Activated CD8-positive, alpha-beta T cell treated with anti-CD3 and anti-CD28 coated beads, Interleukin-2, amount 10 ng/mL, durations not matched to agents 7 days and 5 days (primary cell): Measurements from ENCODE around the gene RAD51. TPM values are rescaled to one million over a fixed set of nuclear protein-coding genes. Genes with fewer than 3 reads are reported as not detected.
A peak's percentile ranks its signal among the peaks of the same experiment; 100 is the strongest.

Experiments
- ATAC-seq: fragments of 150-1000 bp; cut with Tn5 transposase; one replicate; pipeline ENCODE4 v1.10.0; 2021; ENCODE audit warnings: moderate library complexity
- CTCF ChIA-PET: fragments of 350-600 bp; sonication (Branson Sonifier 250); formaldehyde crosslinking; loops from one replicate; lab custom pipeline; 2021; ENCODE audit warnings: antibody characterized with exemption; lab: Charles Lee
- POLR2A ChIA-PET: fragments of 350-600 bp; sonication (Branson Sonifier 250); formaldehyde crosslinking; loops from one replicate; lab custom pipeline; 2021; ENCODE audit warnings: antibody characterized with exemption; lab: Charles Lee
- DNase-seq: peaks from one replicate; pipeline ENCODE4 v3.0.0-alpha.2; 2020
- H3K27ac Mint-ChIP-seq: one replicate; pipeline ENCODE4 v1.8.0; 2021; ENCODE audit warnings: mild to moderate bottlenecking, mixed read lengths
- H3K27me3 Mint-ChIP-seq: one replicate; pipeline ENCODE4 v1.8.0; 2021; ENCODE audit warnings: low read depth, mixed read lengths
- H3K36me3 Mint-ChIP-seq: one replicate; pipeline ENCODE4 v1.8.0; 2021; ENCODE audit warnings: low read depth, mixed read lengths
- H3K4me1 Mint-ChIP-seq: one replicate; pipeline ENCODE4 v1.8.0; 2021; ENCODE audit warnings: low read depth, mixed read lengths
- H3K4me3 Mint-ChIP-seq: one replicate; pipeline ENCODE4 v1.8.0; 2021; ENCODE audit warnings: mild to moderate bottlenecking, mixed read lengths
- H3K9me3 Mint-ChIP-seq: one replicate; pipeline ENCODE4 v1.8.0; 2022; ENCODE audit warnings: mixed read lengths; ENCODE audit not compliant: insufficient read depth
- total RNA-seq, 2 experiments: library from RNA; stranded (reverse); gene quantifications; one replicate each; pipeline ENCODE4 v1.2.3, GENCODE V29; 2021

Gene RAD51
- total RNA-seq, 2 experiments from 2014 or later = 82.7 to 87.3 TPM

GRCh38 chr15:40722354-40722753 lies 27.4 kb downstream of the RAD51 start:
- Mint-ChIP-seq H3K4me1 (peaks cover 10% of the 10 kb centered on the region), H3K4me3 (no peak overlapping the region), H3K27me3 (no peaks in the 10 kb centered on the region), H3K27ac (no peak overlapping the region), H3K9me3 (no peaks in the 10 kb centered on the region), H3K36me3 (peaks cover 47% of the 10 kb centered on the region)
- ChIA-PET POLR2A (no interaction called here), CTCF (interaction anchor here (1.2 to 2.9 kb wide), 3 partner anchors 15 to 133 kb away, joined by 3 to 10 read pairs (median 4); no protein-coding TSS in a partner anchor)
- DNase-seq (no peak), ATAC-seq (no peak)

- POLR2A ChIA-PET = no interaction called here
- no peaks in the 10 kb centered on the region for H3K9me3 Mint-ChIP-seq
- CTCF ChIA-PET = interaction anchor here (1.2 to 2.9 kb wide), 5 partner anchors 15 to 133 kb away, joined by 3 to 10 read pairs (median 4); no protein-coding TSS in a partner anchor
These were observed 28.0 kb downstream of the RAD51 start for GRCh38 chr15:40722934-40723333.

GRCh38 chr15:40723919-40724318 lies 28.9 kb downstream of the RAD51 start:
- H3K4me1 Mint-ChIP-seq = peaks cover 10% of the 10 kb centered on the region
- CTCF ChIA-PET = interaction anchor here (1.5 to 2.9 kb wide), 4 partner anchors 20 to 134 kb away, joined by 4 to 10 read pairs (median 5); no protein-coding TSS in a partner anchor

More at GRCh38 chr15:40722934-40723333, 28.0 kb downstream of the RAD51 start:
- Mint-ChIP-seq H3K4me1 (peaks cover 10% of the 10 kb centered on the region), H3K36me3 (peaks cover 46% of the 10 kb centered on the region), H3K27ac (no peak overlapping the region), H3K4me3 (no peak overlapping the region), H3K27me3 (no peaks in the 10 kb centered on the region)
- no peak for DNase-seq
- no peak for ATAC-seq

GRCh38 chr15:40731034-40731433 lies 36.1 kb downstream of the RAD51 start:
- H3K9me3 Mint-ChIP-seq = no peaks in the 10 kb centered on the region
- H3K36me3 Mint-ChIP-seq = peaks cover 58% of the 10 kb centered on the region
- no peaks in the 10 kb centered on the region for H3K4me1 Mint-ChIP-seq
- DNase-seq = no peak
- no peak overlapping the region for H3K4me3 Mint-ChIP-seq
- ChIA-PET POLR2A (interaction anchor here (0.6 to 1.4 kb wide), 3 partner anchors 9 to 210 kb away, joined by 3 read pairs; no protein-coding TSS in a partner anchor), CTCF (interaction anchor here (0.9 to 1.1 kb wide), 2 partner anchors 13 to 38 kb away, joined by 3 to 4 read pairs; no protein-coding TSS in a partner anchor)
- H3K27ac Mint-ChIP-seq = peak overlapping the region; percentile 6
- no peaks in the 10 kb centered on the region for H3K27me3 Mint-ChIP-seq
- no peak for ATAC-seq

More at GRCh38 chr15:40723919-40724318, 28.9 kb downstream of the RAD51 start:
- POLR2A ChIA-PET = interaction anchor here (0.6 kb wide), 1 partner anchor 23 kb away, joined by 3 read pairs; no protein-coding TSS in a partner anchor
- DNase-seq (no peak), ATAC-seq (no peak)
- peaks cover 46% of the 10 kb centered on the region for H3K36me3 Mint-ChIP-seq
- no peak overlapping the region for H3K4me3 Mint-ChIP-seq
- H3K27ac Mint-ChIP-seq = no peak overlapping the region
- H3K27me3 Mint-ChIP-seq = no peaks in the 10 kb centered on the region
- H3K9me3 Mint-ChIP-seq = no peaks in the 10 kb centered on the region

GRCh38 chr15:40736575-40736974 lies 41.6 kb downstream of the RAD51 start:
- H3K27me3 Mint-ChIP-seq = no peaks in the 10 kb centered on the region
- POLR2A ChIA-PET = no interaction called here
- no peaks in the 10 kb centered on the region for H3K9me3 Mint-ChIP-seq
- H3K4me3 Mint-ChIP-seq = no peak overlapping the region
- DNase-seq = no peak
- CTCF ChIA-PET = interaction anchor here (1.6 to 1.9 kb wide), 2 partner anchors 35 to 46 kb away, joined by 4 read pairs; no protein-coding TSS in a partner anchor
- no peak overlapping the region for H3K27ac Mint-ChIP-seq
- H3K36me3 Mint-ChIP-seq = peaks cover 71% of the 10 kb centered on the region
- H3K4me1 Mint-ChIP-seq = no peaks in the 10 kb centered on the region
- ATAC-seq = no peak

GRCh38 chr15:40737048-40737447 lies 42.1 kb downstream of the RAD51 start:
- no peak for ATAC-seq
- Mint-ChIP-seq H3K36me3 (peaks cover 68% of the 10 kb centered on the region), H3K27me3 (no peaks in the 10 kb centered on the region)

GRCh38 chr15:40739047-40739446 lies 44.1 kb downstream of the RAD51 start:
- DNase-seq = no peak
- Mint-ChIP-seq H3K9me3 (no peaks in the 10 kb centered on the region), H3K27me3 (no peaks in the 10 kb centered on the region), H3K4me1 (peaks cover 20% of the 10 kb centered on the region), H3K4me3 (no peak overlapping the region), H3K27ac (peak overlapping the region; percentile 7), H3K36me3 (peaks cover 73% of the 10 kb centered on the region)
- no peak for ATAC-seq
- ChIA-PET POLR2A (interaction anchor here (0.7 to 0.9 kb wide), 2 partner anchors 44 kb away, joined by 4 read pairs; partner anchors contain the start of gene RAD51), CTCF (interaction anchor here (0.8 to 10.7 kb wide), 4 partner anchors 10 to 46 kb away, joined by 3 to 107 read pairs (median 3); no protein-coding TSS in a partner anchor)

More at GRCh38 chr15:40737048-40737447, 42.1 kb downstream of the RAD51 start:
- CTCF ChIA-PET = interaction anchor here (0.6 to 1.9 kb wide), 4 partner anchors 14 to 659 kb away, joined by 3 to 4 read pairs (median 4); no protein-coding TSS in a partner anchor
- H3K4me1 Mint-ChIP-seq = peaks cover under 1% of the 10 kb centered on the region
- no peak for DNase-seq
- no peak overlapping the region for H3K27ac Mint-ChIP-seq
- H3K9me3 Mint-ChIP-seq = no peaks in the 10 kb centered on the region
- no peak overlapping the region for H3K4me3 Mint-ChIP-seq
- POLR2A ChIA-PET = no interaction called here

- H3K27ac Mint-ChIP-seq = no peak overlapping the region
- peaks cover 74% of the 10 kb centered on the region for H3K36me3 Mint-ChIP-seq
- no peaks in the 10 kb centered on the region for H3K27me3 Mint-ChIP-seq
- ATAC-seq (no peak), DNase-seq (no peak)
- H3K9me3 Mint-ChIP-seq = no peaks in the 10 kb centered on the region
- no peak overlapping the region for H3K4me3 Mint-ChIP-seq
- ChIA-PET POLR2A (interaction anchor here (0.9 to 1.0 kb wide), 2 partner anchors 9 to 45 kb away, joined by 3 to 4 read pairs; partner anchors contain the start of gene RAD51), CTCF (interaction anchor here (0.6 to 10.7 kb wide), 5 partner anchors 11 to 191 kb away, joined by 3 to 107 read pairs (median 3); no protein-coding TSS in a partner anchor)
- H3K4me1 Mint-ChIP-seq = peaks cover 28% of the 10 kb centered on the region
These were observed 44.9 kb downstream of the RAD51 start for GRCh38 chr15:40739854-40740253.

GRCh38 chr15:40743485-40743901 lies 48.5 kb downstream of the RAD51 start:
- Mint-ChIP-seq H3K4me3 (peak overlapping the region; percentile 28), H3K4me1 (peaks cover 45% of the 10 kb centered on the region), H3K27ac (peak overlapping the region; percentile 87), H3K27me3 (no peaks in the 10 kb centered on the region), H3K36me3 (peaks cover 65% of the 10 kb centered on the region), H3K9me3 (no peaks in the 10 kb centered on the region)
- POLR2A ChIA-PET = interaction anchor here (0.6 to 3.0 kb wide), 7 partner anchors 10 to 539 kb away, joined by 3 to 13 read pairs (median 4); partner anchors contain the start of genes GCHFR, RAD51 and RPUSD2
- ATAC-seq (peak; percentile 71), DNase-seq (peak; percentile 50)
- CTCF ChIA-PET = interaction anchor here (0.6 to 10.7 kb wide), 12 partner anchors 10 to 178 kb away, joined by 3 to 107 read pairs (median 6); partner anchors contain the start of genes C15orf62, RAD51 and VPS18

- ATAC-seq = peak; percentile 94
- Mint-ChIP-seq H3K27me3 (no peaks in the 10 kb centered on the region), H3K9me3 (no peaks in the 10 kb centered on the region), H3K4me3 (peak overlapping the region; percentile 35), H3K4me1 (peaks cover 45% of the 10 kb centered on the region), H3K36me3 (peaks cover 58% of the 10 kb centered on the region), H3K27ac (peak overlapping the region; percentile 87)
- DNase-seq = peak; percentile 85
- ChIA-PET CTCF (interaction anchor here (0.6 to 10.7 kb wide), 13 partner anchors 9 to 289 kb away, joined by 3 to 107 read pairs (median 6); partner anchors contain the start of genes C15orf62, RAD51 and VPS18), POLR2A (interaction anchor here (0.6 to 3.0 kb wide), 10 partner anchors 9 to 539 kb away, joined by 3 to 13 read pairs (median 4); partner anchors contain the start of genes GCHFR, RAD51 and RPUSD2)
These were observed 49.2 kb downstream of the RAD51 start for GRCh38 chr15:40743921-40744814.

GRCh38 chr15:40744815-40745152 lies 49.8 kb downstream of the RAD51 start:
- H3K9me3 Mint-ChIP-seq = no peaks in the 10 kb centered on the region
- peaks cover 45% of the 10 kb centered on the region for H3K4me1 Mint-ChIP-seq
- H3K27me3 Mint-ChIP-seq = no peaks in the 10 kb centered on the region
- CTCF ChIA-PET = interaction anchor here (0.6 to 10.7 kb wide), 9 partner anchors 8 to 290 kb away, joined by 3 to 107 read pairs (median 7); partner anchors contain the start of genes C15orf62 and RAD51
- POLR2A ChIA-PET = interaction anchor here (0.6 to 3.0 kb wide), 5 partner anchors 9 to 59 kb away, joined by 3 to 13 read pairs (median 6); partner anchors contain the start of genes GCHFR and RAD51
- DNase-seq (no peak), ATAC-seq (no peak)
- H3K27ac Mint-ChIP-seq = peak overlapping the region; percentile 87
- H3K36me3 Mint-ChIP-seq = peaks cover 58% of the 10 kb centered on the region
- H3K4me3 Mint-ChIP-seq = no peak overlapping the region
